Stimulated activated CD8-positive, alpha-beta memory T cell treated with anti-CD3 and anti-CD28 coated beads, Interleukin-12 subunit alpha, Interleukin-12 subunit beta, amount 100 ng/mL, for 4 hours (primary cell): ENCODE measurements around the gene KIF24.
A peak's percentile ranks its signal among the peaks of the same experiment; 100 is the strongest.
"Not testable (repeated sequence)": the region's sequence is repeated elsewhere in the genome, so short reads cannot be mapped to it uniquely, and the experiment has no call there.

Source experiments
- DNase-seq: peaks from one replicate; pipeline ENCODE4 v3.0.0-alpha.2; 2020; ENCODE audit warnings: low read depth

KIF24 gene

GRCh38 chr9:34328987-34329832 is at the start of gene KIF24, which contains the start of gene NUDT2:
TSS of gene KIF24 (minus strand) at chr9:34329268. CDS start at chr9:34311346, 17,922 bp downstream.
TSS of gene NUDT2 (plus strand) at chr9:34329569. CDS start at chr9:34339040, 9,471 bp downstream.
- DNase-seq, result peak; percentile 84

- no peak for DNase-seq
Observed at GRCh38 chr9:34378376-34379060, 49.5 kb upstream of the KIF24 start.

GRCh38 chr9:34377404-34377746 is 48.3 kb upstream of the KIF24 start:
- no peak for DNase-seq

- DNase-seq, result peak; percentile 94
Observed at GRCh38 chr9:34376596-34377403, 47.7 kb upstream of the KIF24 start, which contains the start of gene MYORG. TSS of gene MYORG (minus strand) at chr9:34376898. CDS start at chr9:34372943, 3,955 bp downstream.

- peak; percentile 26 for DNase-seq
Observed at GRCh38 chr9:34375901-34376595, 47.0 kb upstream of the KIF24 start.

GRCh38 chr9:34374905-34375552 is 46.0 kb upstream of the KIF24 start:
- DNase-seq, result no peak

- no peak for DNase-seq
Observed at GRCh38 chr9:34374339-34374738, 45.3 kb upstream of the KIF24 start.

- no peak for DNase-seq
Observed at GRCh38 chr9:34373749-34374148, 44.7 kb upstream of the KIF24 start.

- DNase-seq, result no peak
Observed at GRCh38 chr9:34372467-34373011, 43.5 kb upstream of the KIF24 start.

GRCh38 chr9:34371886-34372466 is 42.9 kb upstream of the KIF24 start:
- DNase-seq, result no peak

GRCh38 chr9:34370970-34371880 is 42.2 kb upstream of the KIF24 start:
- DNase-seq, result no peak

GRCh38 chr9:34370335-34370969 is 41.4 kb upstream of the KIF24 start:
- no peak for DNase-seq

- DNase-seq, result no peak
Observed at GRCh38 chr9:34369636-34370035, 40.6 kb upstream of the KIF24 start.

- not testable (repeated sequence) for DNase-seq
Observed at GRCh38 chr9:34368796-34369195, 39.7 kb upstream of the KIF24 start.

- DNase-seq, result not testable (repeated sequence)
Observed at GRCh38 chr9:34367751-34368410, 38.8 kb upstream of the KIF24 start.

- no peak for DNase-seq
Observed at GRCh38 chr9:34366365-34366764, 37.3 kb upstream of the KIF24 start.

- DNase-seq, result no peak
Observed at GRCh38 chr9:34365282-34365681, 36.2 kb upstream of the KIF24 start.

GRCh38 chr9:34363619-34364351 is 34.7 kb upstream of the KIF24 start:
- no peak for DNase-seq
